RWPE2 (cell line): ENCODE results near the gene FRMPD4.
"Not testable (repeated sequence)": the region's sequence is repeated elsewhere in the genome, so short reads cannot be mapped to it uniquely, and the experiment has no call there.

Experiments used
- ATAC-seq: fragments of 200-7000 bp; cut with Tn5 transposase; 3 replicates; pipeline ENCODE4 v1.9.1; 2021; ENCODE audit warnings: low read depth
- DNase-seq: peaks from one replicate; pipeline ENCODE4 v3.0.0-alpha.2; 2020; ENCODE audit warnings: low spot score
- H3K27ac ChIP-seq: fragments of 450-650 bp; 2 replicates; pipeline ENCODE4 v1.5.1; 2017; ENCODE audit warnings: mild to moderate bottlenecking; ENCODE audit not compliant: poor library complexity, severe bottlenecking
- H3K27me3 ChIP-seq: fragments of 250-450 bp; sonication (Bioruptor Pico); 2 replicates; pipeline ENCODE4 v1.5.1; 2021; ENCODE audit warnings: mild to moderate bottlenecking, moderate library complexity; ENCODE audit not compliant: insufficient read depth, poor library complexity, severe bottlenecking
- H3K36me3 ChIP-seq: fragments of 250-450 bp; sonication (Bioruptor Pico); 2 replicates; pipeline ENCODE4 v1.5.1; 2020; ENCODE audit warnings: low read depth, mild to moderate bottlenecking, moderate library complexity
- H3K4me1 ChIP-seq: fragments of 250-450 bp; sonication (Bioruptor Pico); 2 replicates; pipeline ENCODE4 v1.5.1; 2021; ENCODE audit warnings: mild to moderate bottlenecking, moderate library complexity; ENCODE audit not compliant: insufficient read depth, poor library complexity, severe bottlenecking
- H3K4me3 ChIP-seq: fragments of 250-450 bp; sonication (Bioruptor Pico); 2 replicates; pipeline ENCODE4 v1.5.1; 2021; ENCODE audit warnings: mild to moderate bottlenecking, moderate library complexity; ENCODE audit not compliant: severe bottlenecking
- H3K9me3 ChIP-seq: fragments of 250-450 bp; sonication (Bioruptor Pico); 2 replicates; pipeline ENCODE4 v1.5.1; 2021; ENCODE audit warnings: mild to moderate bottlenecking, moderate library complexity; ENCODE audit not compliant: severe bottlenecking
- CTCF ChIP-seq: fragments of 450-650 bp; IDR thresholded peaks from one replicate; pipeline ENCODE4 v1.5.1; 2017; ENCODE audit warnings: mild to moderate bottlenecking, moderate library complexity; ENCODE audit not compliant: poor library complexity, severe bottlenecking

FRMPD4 gene

GRCh38 chrX:12162420-12162819, 24.1 kb downstream of the FRMPD4 start:
- no peaks in the 10 kb centered on the region for H3K4me1 ChIP-seq
- no peak for TF ChIP-seq CTCF
- H3K4me3 ChIP-seq = no peak overlapping the region
- H3K9me3 ChIP-seq = no peaks in the 10 kb centered on the region
- DNase-seq = no peak
- ATAC-seq = no peak
- no peaks in the 10 kb centered on the region for H3K27me3 ChIP-seq
- H3K27ac ChIP-seq = no peak overlapping the region
- H3K36me3 ChIP-seq = no peaks in the 10 kb centered on the region

- not testable (repeated sequence) for ATAC-seq, H3K9me3 ChIP-seq
These were observed 25.9 kb downstream of the FRMPD4 start for GRCh38 chrX:12164180-12164579.

GRCh38 chrX:12170755-12171154, 32.5 kb downstream of the FRMPD4 start:
- Histone ChIP-seq H3K27ac (no peak overlapping the region), H3K9me3 (no peaks in the 10 kb centered on the region), H3K36me3 (no peaks in the 10 kb centered on the region), H3K4me3 (no peak overlapping the region), H3K27me3 (no peaks in the 10 kb centered on the region), H3K4me1 (no peaks in the 10 kb centered on the region)
- no peak for TF ChIP-seq CTCF
- no peak for DNase-seq
- no peak for ATAC-seq

More at GRCh38 chrX:12164180-12164579, 25.9 kb downstream of the FRMPD4 start:
- not testable (repeated sequence) for H3K27ac ChIP-seq, H3K27me3 ChIP-seq, DNase-seq, H3K4me3 ChIP-seq, H3K36me3 ChIP-seq, H3K4me1 ChIP-seq

GRCh38 chrX:12174358-12174757, 36.1 kb downstream of the FRMPD4 start:
- no peak for ATAC-seq
- TF ChIP-seq CTCF = no peak
- H3K27ac ChIP-seq = no peak overlapping the region
- no peaks in the 10 kb centered on the region for H3K4me1 ChIP-seq
- H3K27me3 ChIP-seq = no peaks in the 10 kb centered on the region
- H3K36me3 ChIP-seq = no peaks in the 10 kb centered on the region
- H3K4me3 ChIP-seq = no peak overlapping the region
- H3K9me3 ChIP-seq = no peaks in the 10 kb centered on the region
- no peak for DNase-seq

GRCh38 chrX:12197030-12197429, 58.8 kb downstream of the FRMPD4 start:
- DNase-seq = no peak
- no peak overlapping the region for H3K4me3 ChIP-seq
- no peaks in the 10 kb centered on the region for H3K27me3 ChIP-seq
- no peaks in the 10 kb centered on the region for H3K9me3 ChIP-seq
- no peaks in the 10 kb centered on the region for H3K4me1 ChIP-seq
- no peak for ATAC-seq
- H3K27ac ChIP-seq = no peak overlapping the region
- H3K36me3 ChIP-seq = no peaks in the 10 kb centered on the region
- TF ChIP-seq CTCF = no peak
